Transverse colon (tissue), 4 donors: ENCODE results near the gene GPRIN3. TPM values are rescaled to one million over a fixed set of nuclear protein-coding genes. Genes with fewer than 3 reads are reported as not detected.

Experiments
- DNase-seq: peaks from one replicate; pipeline ENCODE4 v3.0.0-alpha.2; 2019
- H3K27ac ChIP-seq, 4 donors: fragments of 200-600 bp; sonication (generic); 2 replicates each; pipeline ENCODE4 v1.5.1; 2016 to 2018; ENCODE audit warnings: inconsistent platforms in 4 of 4
- H3K27me3 ChIP-seq: fragments of 200-600 bp; sonication (generic); 2 replicates; pipeline ENCODE4 v1.5.1; 2017; ENCODE audit warnings: inconsistent platforms
- H3K36me3 ChIP-seq, 4 donors: fragments of 200-600 bp; sonication (generic); 2 replicates each; pipeline ENCODE4 v1.5.1; 2017 to 2019; ENCODE audit warnings: inconsistent platforms in 4 of 4
- H3K4me1 ChIP-seq, 4 donors: fragments of 200-600 bp; sonication (generic); 2 replicates each; pipeline ENCODE4 v1.5.1; 2017 to 2020; ENCODE audit warnings: inconsistent platforms in 4 of 4
- H3K4me3 ChIP-seq, 4 donors: fragments of 200-600 bp; sonication (generic); 1 replicate in 1 of 4; 2 replicates in 3 of 4; pipeline versions ENCODE4 v1.5.1 to v1.6.1; 2017 to 2019; ENCODE audit warnings: inconsistent platforms in 4 of 4
- H3K9me3 ChIP-seq, 2 donors: fragments of 200-600 bp; sonication (generic); 2 replicates each; pipeline ENCODE4 v1.5.1; 2017 to 2019; ENCODE audit warnings: inconsistent platforms in 2 of 2
- EP300 ChIP-seq: sonication (generic); formaldehyde crosslinking; IDR thresholded peaks from one replicate; pipeline ENCODE4 v1.6.1; 2017; ENCODE audit warnings: antibody characterized with exemption, low read depth
- POLR2A ChIP-seq: fragments of 450-650 bp; IDR thresholded peaks from one replicate; pipeline ENCODE4 v1.6.1; 2016; ENCODE audit warnings: antibody characterized with exemption, mild to moderate bottlenecking, moderate library complexity
- POLR2AphosphoS5 ChIP-seq, 3 donors: sonication (generic); formaldehyde crosslinking; IDR thresholded peaks; one replicate each; pipeline ENCODE4 v1.6.1; 2016; ENCODE audit warnings: antibody characterized with exemption in 3 of 3
- WGBS, 2 donors: methylation state at CpG; one replicate each; pipeline ENCODE4 v1.1.5; 2018; ENCODE audit warnings: low coverage in 1 of 2; 5-methylcytosine and 5-hydroxymethylcytosine counted together
- in situ Hi-C, 4 donors: fragments of 200-750 bp; cut with MboI; loops; one replicate each; pipeline versions ENCODE4 v1.15.0 to v1.15.1; 2017; ENCODE audit warnings: low sequenced_read_pairs in 3 of 4, low pct_ligation_motif_present in 1 of 4, low pct_unique_long_range_greater_than_20kb in 1 of 4
- intact Hi-C: fragments of 100-400 bp; cut with DNase I; formaldehyde crosslinking; loops from one replicate; pipeline ENCODE4 v1.15.1; 2023; ENCODE audit warnings: low total_unique reads
- total RNA-seq, 4 donors: library from RNA; depleted of rRNA; stranded (reverse); fragments of >200 nt; gene quantifications; one replicate each; pipeline ENCODE4 v1.1.0, GENCODE V29; 2016
- TF ChIP-seq, protein P1 (sequence below), 5 experiments: fragments of 200-600 bp in 3 of 5; fragments of 450-650 bp in 2 of 5; sonication (generic) in 3 of 5; IDR thresholded peaks; 1 replicate in 2 of 5; 2 replicates in 3 of 5; pipeline ENCODE4 v1.5.1; 2016 to 2017; ENCODE audit warnings: antibody characterized with exemption in 5 of 5, inconsistent platforms in 3 of 5, mild to moderate bottlenecking in 2 of 5, moderate library complexity in 1 of 5

The GPRIN3 gene
- total RNA-seq, 4 donors from 2014 or later, result 10.1 to 21.4 (median 12.8) TPM

DNA sequence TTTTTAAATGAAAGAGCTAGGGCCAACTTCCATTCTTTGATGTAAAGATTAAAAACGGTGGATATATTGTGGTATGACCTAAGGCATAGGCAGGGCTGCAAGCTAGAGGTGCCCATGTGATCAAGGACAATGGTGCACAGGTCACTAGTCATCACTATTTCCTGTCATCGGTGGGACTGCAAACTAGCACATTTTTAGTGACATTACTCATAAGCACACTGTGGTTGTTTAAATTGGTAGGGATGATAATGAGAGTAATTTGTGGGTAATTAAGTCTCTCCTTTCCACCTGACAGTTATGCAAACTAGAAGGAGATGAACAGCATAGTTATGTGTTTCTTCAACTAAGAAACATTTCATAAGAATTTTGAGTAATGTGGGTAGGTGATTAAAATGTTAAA, 85.4 kb downstream of the GPRIN3 start:
- H3K27ac ChIP-seq, result no peak overlapping the region
- no peaks in the 10 kb centered on the region for H3K36me3 ChIP-seq
- no peak for DNase-seq
- no peaks in the 10 kb centered on the region for H3K9me3 ChIP-seq
- H3K4me1 ChIP-seq, result peaks cover 0 to 8% (median 4%) of the 10 kb centered on the region in 4 donors
- 15 to 35% methylated on average over 2 of the region's 2 CpGs for WGBS, 2 donors
- H3K27me3 ChIP-seq, result no peaks in the 10 kb centered on the region
- H3K4me3 ChIP-seq, result no peak overlapping the region
- TF ChIP-seq, protein P1, sequence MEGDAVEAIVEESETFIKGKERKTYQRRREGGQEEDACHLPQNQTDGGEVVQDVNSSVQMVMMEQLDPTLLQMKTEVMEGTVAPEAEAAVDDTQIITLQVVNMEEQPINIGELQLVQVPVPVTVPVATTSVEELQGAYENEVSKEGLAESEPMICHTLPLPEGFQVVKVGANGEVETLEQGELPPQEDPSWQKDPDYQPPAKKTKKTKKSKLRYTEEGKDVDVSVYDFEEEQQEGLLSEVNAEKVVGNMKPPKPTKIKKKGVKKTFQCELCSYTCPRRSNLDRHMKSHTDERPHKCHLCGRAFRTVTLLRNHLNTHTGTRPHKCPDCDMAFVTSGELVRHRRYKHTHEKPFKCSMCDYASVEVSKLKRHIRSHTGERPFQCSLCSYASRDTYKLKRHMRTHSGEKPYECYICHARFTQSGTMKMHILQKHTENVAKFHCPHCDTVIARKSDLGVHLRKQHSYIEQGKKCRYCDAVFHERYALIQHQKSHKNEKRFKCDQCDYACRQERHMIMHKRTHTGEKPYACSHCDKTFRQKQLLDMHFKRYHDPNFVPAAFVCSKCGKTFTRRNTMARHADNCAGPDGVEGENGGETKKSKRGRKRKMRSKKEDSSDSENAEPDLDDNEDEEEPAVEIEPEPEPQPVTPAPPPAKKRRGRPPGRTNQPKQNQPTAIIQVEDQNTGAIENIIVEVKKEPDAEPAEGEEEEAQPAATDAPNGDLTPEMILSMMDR (IDR thresholded peaks at IDR 0.05), result no peak
- no peak for TF ChIP-seq POLR2A
- TF ChIP-seq POLR2AphosphoS5 (IDR thresholded peaks at IDR 0.05), result no peak
- no peak for TF ChIP-seq EP300
- in situ Hi-C loops (loop anchor here in 1 of 4 donors (10.0 kb wide), 1 partner anchor 213 kb away; no protein-coding TSS in a partner anchor), intact Hi-C loops (loop anchor here (10.0 kb wide), 1 partner anchor 683 kb away; no protein-coding TSS in a partner anchor)

DNA sequence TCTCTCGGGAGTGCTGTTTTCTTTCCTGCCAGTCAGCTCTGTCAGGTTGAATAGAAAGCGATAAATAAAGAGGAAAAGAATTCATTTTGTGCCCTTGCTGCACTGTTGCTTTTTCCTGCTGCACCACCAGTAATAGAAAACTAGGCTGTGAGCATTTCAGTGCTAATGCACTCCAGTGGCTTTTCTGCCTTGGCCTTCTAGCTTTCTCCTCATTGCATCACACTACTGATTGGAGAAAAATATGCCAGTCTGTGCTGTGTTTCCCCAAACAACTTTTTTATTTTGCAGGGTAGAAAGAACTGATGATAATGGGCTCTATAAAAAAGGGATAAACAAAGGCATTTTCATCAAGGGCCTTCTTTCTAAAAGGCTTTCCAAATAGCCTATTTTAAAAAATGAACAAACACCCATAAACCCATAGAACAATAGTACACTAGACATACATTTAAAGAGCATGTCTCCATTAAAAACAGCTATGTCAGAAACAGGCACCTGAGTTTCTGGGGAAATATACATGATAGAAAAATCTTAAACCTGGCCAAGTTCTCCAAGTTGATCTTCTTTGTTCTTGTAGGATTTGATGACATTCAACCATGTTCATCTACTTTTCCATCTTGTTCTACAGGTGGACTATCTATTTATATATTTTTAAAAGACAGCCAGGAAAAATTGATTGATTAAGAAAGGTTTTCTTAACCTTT, 86.3 kb downstream of the GPRIN3 start:
- no peaks in the 10 kb centered on the region for H3K36me3 ChIP-seq
- no peaks in the 10 kb centered on the region for H3K9me3 ChIP-seq
- in situ Hi-C loops, result loop anchor here in 1 of 4 donors (10.0 kb wide), 1 partner anchor 213 kb away; no protein-coding TSS in a partner anchor
- 80 to 85% methylated on average over 2 of the region's 2 CpGs for WGBS, 2 donors
- intact Hi-C loops, result loop anchor here (10.0 kb wide), 1 partner anchor 683 kb away; no protein-coding TSS in a partner anchor
- TF ChIP-seq, protein P1 (IDR thresholded peaks at IDR 0.05), result no peak
- TF ChIP-seq EP300 (no peak), POLR2A (no peak), POLR2AphosphoS5 (IDR thresholded peaks at IDR 0.05) (no peak)
- H3K4me1 ChIP-seq, result peaks cover 0 to 4% (median 2%) of the 10 kb centered on the region in 4 donors
- no peak overlapping the region for H3K27ac ChIP-seq
- H3K27me3 ChIP-seq, result no peaks in the 10 kb centered on the region
- H3K4me3 ChIP-seq, result no peak overlapping the region
- no peak for DNase-seq

GRCh38 chr4:89218587-89218986, 89.0 kb downstream of the GPRIN3 start:
- Histone ChIP-seq H3K36me3 (no peaks in the 10 kb centered on the region), H3K4me3 (no peak overlapping the region), H3K4me1 (peaks cover 0 to 4% (median 2%) of the 10 kb centered on the region in 4 donors), H3K27ac (no peak overlapping the region), H3K27me3 (no peaks in the 10 kb centered on the region), H3K9me3 (no peaks in the 10 kb centered on the region)
- TF ChIP-seq, protein P1 (IDR thresholded peaks at IDR 0.05), result no peak
- TF ChIP-seq POLR2A, result no peak
- TF ChIP-seq POLR2AphosphoS5 (IDR thresholded peaks at IDR 0.05), result no peak
- TF ChIP-seq EP300, result no peak
- in situ Hi-C loops (no loop called here), intact Hi-C loops (no loop called here)
- 33 to 61% methylated on average over 1 of the region's 1 CpG for whole genome bisulfite sequencing, 2 donors
- no peak for DNase-seq

DNA sequence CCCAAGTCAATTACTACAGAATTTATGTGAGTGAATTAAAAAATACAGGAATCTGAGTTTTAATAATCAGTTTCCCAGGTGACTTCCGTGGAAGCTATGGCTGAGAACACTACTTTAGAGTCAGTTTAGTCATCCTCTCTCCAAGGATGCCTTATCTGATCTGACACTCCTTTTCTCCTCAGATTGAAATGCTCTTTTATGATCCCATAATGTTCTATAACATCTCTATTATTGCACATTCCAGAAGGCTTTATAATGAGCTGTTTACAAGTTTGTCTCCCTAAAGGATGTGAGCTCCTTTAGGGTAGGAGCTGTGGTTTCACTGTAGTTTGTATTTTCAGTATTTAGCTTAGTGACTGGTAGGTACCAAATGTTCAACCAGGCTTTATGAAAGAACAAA, 90.0 kb downstream of the GPRIN3 start:
- WGBS, 2 donors, result 34 to 38% methylated on average over 1 of the region's 1 CpG
- Histone ChIP-seq H3K27me3 (no peaks in the 10 kb centered on the region), H3K4me1 (peaks cover 0 to 10% (median 2%) of the 10 kb centered on the region in 4 donors), H3K36me3 (no peaks in the 10 kb centered on the region), H3K4me3 (no peak overlapping the region), H3K9me3 (no peaks in the 10 kb centered on the region), H3K27ac (peak overlapping the region in 1 of 4 donors; percentile 25)
- DNase-seq, result no peak
- intact Hi-C loops, result no loop called here
- TF ChIP-seq, protein P1 (IDR thresholded peaks at IDR 0.05), result no peak
- TF ChIP-seq POLR2AphosphoS5 (IDR thresholded peaks at IDR 0.05) (peak in 1 of 3 donors; percentile 30), EP300 (no peak)
- in situ Hi-C loops, result no loop called here
